NCI-H1694 treated with DMSO at 0.1 percent for 48 hours (cell line): ENCODE results near the gene MAP1B.

ENCODE experiments used
- DNase-seq: peaks from one replicate; lab custom pipeline; 2025; lab: John Stamatoyannopoulos, UW

MAP1B gene

GRCh38 chr5:72251386-72251785 lies 144.1 kb downstream of the MAP1B start:
- DNase-seq: no peak

- no peak for DNase-seq
Measured at GRCh38 chr5:72252008-72252407, 144.7 kb downstream of the MAP1B start.

- no peak for DNase-seq
Measured at GRCh38 chr5:72252574-72253155, 145.4 kb downstream of the MAP1B start.

GRCh38 chr5:72255237-72255636 lies 148.0 kb downstream of the MAP1B start:
- no peak for DNase-seq

- DNase-seq: no peak
Measured at GRCh38 chr5:72255670-72256069, 148.4 kb downstream of the MAP1B start.

GRCh38 chr5:72256536-72256935 lies 149.3 kb downstream of the MAP1B start:
- DNase-seq: no peak
